ENCODE measurements around the gene STRIP2.
A peak's percentile ranks its signal among the peaks of the same experiment; 100 is the strongest.
"Not testable (repeated sequence)": the region's sequence is repeated elsewhere in the genome, so short reads cannot be mapped to it uniquely, and the experiment has no call there.

Gene STRIP2

DNA sequence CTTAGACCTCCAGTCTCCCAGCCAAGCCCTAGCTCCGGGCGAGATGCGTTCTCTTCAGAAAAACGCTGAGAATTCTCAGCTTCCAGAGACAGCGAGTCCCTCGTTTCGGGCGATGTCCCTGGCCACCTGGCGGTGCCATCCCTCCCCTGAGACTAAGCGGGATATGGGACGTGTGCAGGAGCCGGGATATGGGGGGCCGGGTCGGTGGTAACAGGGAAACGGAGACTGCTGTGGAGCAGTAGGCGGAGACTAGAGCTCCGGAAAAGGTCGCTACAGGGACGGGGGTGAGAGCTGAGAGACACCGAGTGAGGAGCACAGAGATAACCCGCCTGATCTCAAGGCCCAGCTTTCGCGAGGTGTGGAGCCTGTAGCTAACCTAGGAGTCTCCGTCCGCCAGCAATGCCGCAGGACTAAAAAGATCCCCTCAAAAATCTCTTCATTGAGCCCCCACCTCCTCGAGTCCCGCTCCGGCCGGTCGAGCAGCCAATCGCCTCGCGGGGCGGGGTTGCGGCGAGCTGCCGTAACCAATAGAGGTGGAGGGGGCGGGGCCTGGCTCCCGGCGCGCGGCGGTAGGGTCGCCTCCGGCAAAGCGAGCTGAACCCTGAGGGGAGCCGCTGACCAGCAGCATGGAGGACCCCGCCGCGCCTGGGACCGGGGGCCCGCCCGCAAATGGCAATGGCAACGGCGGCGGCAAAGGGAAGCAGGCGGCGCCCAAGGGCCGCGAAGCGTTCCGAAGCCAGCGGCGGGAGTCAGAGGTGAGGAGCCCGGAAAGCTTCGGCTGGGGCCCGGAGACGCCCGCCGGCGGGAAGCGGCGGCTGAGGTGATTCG lies at the start of gene STRIP2:
Gene STRIP2, plus strand, starts transcription at position 586 of the 828 bp plus-strand sequence. Its CDS starts 41 bp downstream, at position 627.
- peak; percentile 88 for DNase-seq

- no peak for DNase-seq
Observed at GRCh38 chr7:129385116-129385515, 49.1 kb upstream of the STRIP2 start.

DNA sequence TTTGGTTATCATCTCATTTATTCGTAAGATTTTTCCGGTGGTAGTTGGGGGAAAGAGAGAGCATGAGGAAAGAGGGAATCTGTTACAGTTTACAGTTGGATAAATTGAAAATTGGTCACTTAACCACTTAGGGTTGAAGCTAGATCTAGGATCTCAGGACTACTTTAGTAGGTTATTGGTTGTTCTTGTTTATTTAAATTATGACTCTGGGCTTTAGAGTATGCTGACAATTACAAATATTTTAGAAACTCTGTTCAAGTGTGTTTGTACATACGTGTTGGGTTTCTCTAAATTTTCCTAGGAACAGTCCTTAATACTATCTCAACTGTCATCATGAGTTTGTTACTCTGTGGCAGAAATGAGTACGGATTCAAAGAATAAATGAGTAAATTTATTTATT lies 48.6 kb upstream of the STRIP2 start:
- no peak for DNase-seq

GRCh38 chr7:129386506-129386905 lies 47.7 kb upstream of the STRIP2 start:
- DNase-seq: no peak

GRCh38 chr7:129387537-129387936 lies 46.7 kb upstream of the STRIP2 start:
- no peak for DNase-seq

- DNase-seq: no peak
Observed at GRCh38 chr7:129388333-129389098, 45.7 kb upstream of the STRIP2 start.

- no peak for DNase-seq
Observed at GRCh38 chr7:129389829-129390228, 44.4 kb upstream of the STRIP2 start.

- DNase-seq: no peak
Observed at GRCh38 chr7:129390314-129390713, 43.9 kb upstream of the STRIP2 start.

- DNase-seq: no peak
Observed at GRCh38 chr7:129391546-129392171, 42.6 kb upstream of the STRIP2 start.

- DNase-seq: no peak
Observed at GRCh38 chr7:129393255-129393654, 41.0 kb upstream of the STRIP2 start.

- no peak for DNase-seq
Observed at GRCh38 chr7:129394101-129394500, 40.1 kb upstream of the STRIP2 start.

- DNase-seq: no peak
Observed at GRCh38 chr7:129394982-129395914, 39.0 kb upstream of the STRIP2 start.

- no peak for DNase-seq
Observed at GRCh38 chr7:129401228-129401966, 32.8 kb upstream of the STRIP2 start.

DNA sequence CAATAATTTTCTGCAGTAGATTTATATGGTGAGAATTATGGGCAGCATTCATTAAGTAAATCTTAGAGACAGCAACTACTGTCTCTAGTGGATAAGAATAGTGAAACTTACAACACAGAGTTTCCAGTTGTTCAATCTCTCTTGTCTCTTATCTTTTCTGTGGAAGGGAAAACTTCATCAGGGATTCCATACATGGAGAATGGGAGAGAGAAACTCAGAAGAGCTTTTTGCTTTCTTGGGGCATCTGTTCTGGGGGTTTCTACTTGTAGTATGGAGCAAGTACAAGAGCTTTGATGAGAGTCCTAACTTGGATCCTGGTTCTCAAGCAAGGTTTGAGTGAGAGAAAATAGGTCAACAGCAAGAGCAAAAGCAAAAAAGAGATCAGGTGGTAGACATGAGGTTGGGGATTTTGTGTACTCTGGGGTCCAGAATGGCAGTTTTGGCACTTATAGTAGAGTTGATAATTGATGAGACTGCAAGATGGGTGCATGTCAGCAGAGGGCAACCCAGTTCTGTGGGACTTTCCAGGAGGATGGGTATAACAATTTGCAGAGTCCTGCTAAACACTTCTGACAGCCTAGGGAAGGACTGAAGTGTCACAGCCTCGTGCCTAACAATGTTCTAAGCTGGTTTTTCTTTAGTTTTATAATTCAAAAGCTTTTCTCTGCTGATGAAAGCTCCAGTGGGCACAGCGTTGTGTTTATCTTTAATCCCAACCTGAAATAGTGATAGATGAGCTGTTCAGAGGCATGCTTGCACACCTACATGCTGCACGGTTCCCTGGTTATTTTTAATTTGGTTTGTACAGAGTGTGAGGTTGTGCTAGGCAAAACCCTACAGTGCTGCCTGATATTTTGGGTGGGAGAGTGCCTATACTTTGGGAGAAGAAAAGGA lies 32.0 kb upstream of the STRIP2 start:
- peak; percentile 7 for DNase-seq

- DNase-seq: no peak
Observed at GRCh38 chr7:129405527-129405926, 28.7 kb upstream of the STRIP2 start.

DNA sequence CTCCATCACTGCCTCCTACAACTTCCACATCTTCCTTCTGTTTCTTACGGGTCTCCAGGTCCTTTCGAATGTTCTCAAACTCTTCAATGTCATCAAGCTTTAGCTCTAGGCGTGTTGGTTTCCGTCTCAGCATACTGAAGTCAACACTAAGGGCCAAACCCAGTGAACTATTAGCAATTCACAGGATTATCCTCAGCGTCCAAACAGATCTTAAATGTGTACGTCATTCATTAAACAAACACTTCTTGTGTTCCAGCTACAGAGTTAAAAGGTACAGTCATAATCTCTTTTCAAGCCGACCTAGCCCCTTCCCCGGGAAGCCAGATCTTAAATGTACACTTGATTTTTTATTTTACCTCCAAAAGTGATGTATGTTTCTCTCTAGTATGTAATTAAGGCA lies 24.0 kb upstream of the STRIP2 start:
- DNase-seq: not testable (repeated sequence)

DNA sequence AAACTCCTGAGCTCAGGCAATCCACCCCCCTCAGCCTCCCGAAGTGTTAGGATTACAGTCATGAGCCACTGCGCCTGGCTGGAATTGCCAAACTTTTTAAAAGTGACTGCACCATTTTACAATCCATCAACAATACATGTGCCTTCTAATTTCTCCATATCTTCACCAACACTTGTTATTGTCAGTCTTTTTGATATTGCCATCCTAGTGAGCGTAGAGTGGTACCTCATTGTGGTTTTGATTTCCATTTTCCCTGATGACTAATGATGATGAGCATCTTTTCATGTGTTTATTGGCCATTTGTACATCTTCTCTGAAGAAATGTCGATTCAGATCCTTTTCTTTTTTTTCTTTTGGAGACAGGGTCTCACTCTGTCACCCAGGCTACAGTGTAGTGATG lies 21.7 kb upstream of the STRIP2 start:
- DNase-seq: no peak

GRCh38 chr7:129417073-129417472 lies 17.2 kb upstream of the STRIP2 start:
- DNase-seq: no peak

- DNase-seq: no peak
Observed at GRCh38 chr7:129421717-129422250, 12.4 kb upstream of the STRIP2 start.

DNA sequence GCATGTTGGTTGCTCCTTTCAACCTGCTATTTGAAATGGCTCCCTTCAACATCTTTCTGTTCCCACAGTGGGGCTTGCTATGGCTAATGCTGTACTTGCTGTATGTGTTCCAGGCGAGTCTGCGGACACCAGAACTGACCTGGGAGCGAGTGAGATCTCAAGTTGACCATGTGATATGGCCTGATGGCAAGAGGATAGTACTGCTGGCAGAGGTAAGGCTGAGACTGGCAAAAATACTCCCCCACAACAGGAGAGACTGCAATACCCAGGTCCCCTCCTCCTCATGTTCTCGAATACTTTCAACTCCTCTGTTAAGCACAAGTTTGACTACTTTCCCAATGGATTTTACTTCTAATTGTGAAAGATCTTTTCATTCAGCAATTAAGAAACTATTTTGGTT lies 11.5 kb upstream of the STRIP2 start:
- DNase-seq: no peak
